Omental fat pad (tissue), 4 donors: ENCODE data around the gene DNAJC17. TPM values are rescaled to one million over a fixed set of nuclear protein-coding genes. Genes with fewer than 3 reads are reported as not detected.

Experiments used
- ATAC-seq: fragments of 150-250 bp; one replicate; pipeline ENCODE4 v1.9.1; 2016; ENCODE audit warnings: mild to moderate bottlenecking, moderate library complexity; ENCODE audit not compliant: low FRiP score
- DNase-seq: peaks from one replicate; pipeline ENCODE4 v3.0.0-alpha.2; 2019; ENCODE audit warnings: low spot score
- CTCF ChIP-seq, 3 donors: fragments of 450-650 bp; IDR thresholded peaks; one replicate each; pipeline ENCODE4 v1.5.1; 2016 to 2017; ENCODE audit warnings: antibody characterized with exemption in 3 of 3, mild to moderate bottlenecking in 3 of 3, moderate library complexity in 2 of 3
- total RNA-seq, 4 donors: library from RNA; depleted of rRNA; stranded (reverse); fragments of >200 nt; gene quantifications; one replicate each; pipeline ENCODE4 v1.1.0, GENCODE V29; 2016

The DNAJC17 gene
- total RNA-seq, 4 donors from 2014 or later, result 8.8 to 21.1 (median 17.1) TPM

GRCh38 chr15:40807888-40808461 lies 702 bp upstream of the DNAJC17 start:
- TF ChIP-seq CTCF (IDR thresholded peaks at IDR 0.05), result no peak
- DNase-seq (no peak), ATAC-seq (no peak)

GRCh38 chr15:40806672-40807027 lies 623 bp downstream of the DNAJC17 start:
- no peak for TF ChIP-seq CTCF (IDR thresholded peaks at IDR 0.05)
- no peak for DNase-seq
- ATAC-seq, result no peak

GRCh38 chr15:40803688-40804087 lies 3.6 kb downstream of the DNAJC17 start:
- TF ChIP-seq CTCF (IDR thresholded peaks at IDR 0.05), result no peak
- ATAC-seq (no peak), DNase-seq (no peak)

- no peak for TF ChIP-seq CTCF (IDR thresholded peaks at IDR 0.05)
- ATAC-seq (no peak), DNase-seq (no peak)
Measured at GRCh38 chr15:40803076-40803475, 4.2 kb downstream of the DNAJC17 start.

- DNase-seq (no peak), ATAC-seq (no peak)
- TF ChIP-seq CTCF (IDR thresholded peaks at IDR 0.05), result no peak
Measured at GRCh38 chr15:40799523-40799922, 7.8 kb downstream of the DNAJC17 start.

- no peak for TF ChIP-seq CTCF (IDR thresholded peaks at IDR 0.05)
- ATAC-seq, result no peak
- no peak for DNase-seq
Measured at GRCh38 chr15:40796512-40796911, 10.8 kb downstream of the DNAJC17 start.

GRCh38 chr15:40796041-40796440 lies 11.2 kb downstream of the DNAJC17 start:
- TF ChIP-seq CTCF (IDR thresholded peaks at IDR 0.05), result no peak
- ATAC-seq (no peak), DNase-seq (no peak)
